Heart left ventricle (tissue), 16 donors: Measurements from ENCODE around the gene DAAM2. TPM values are rescaled to one million over a fixed set of nuclear protein-coding genes. Genes with fewer than 3 reads are reported as not detected.

Experiments used
- ATAC-seq, 4 donors: fragments of 200-7000 bp; cut with Tn5 transposase; one replicate each; pipeline ENCODE4 v1.9.1; 2020 to 2022; ENCODE audit warnings: moderate library complexity in 4 of 4, mild to moderate bottlenecking in 3 of 4, moderate number of reproducible peaks in 1 of 4
- DNase-seq, 5 donors: peaks; one replicate each; pipeline ENCODE4 v3.0.0-alpha.2; 2020
- H3K27ac ChIP-seq, 12 donors: fragments of 200-600 bp; sonication (generic) in 4 of 12; one replicate each; pipeline versions ENCODE4 v1.5.0 to v1.8.0; 2016 to 2022; ENCODE audit warnings: mild to moderate bottlenecking in 2 of 12
- H3K27me3 ChIP-seq, 9 donors: fragments of 200-600 bp; sonication (generic) in 2 of 9; one replicate each; pipeline versions ENCODE4 v1.5.1 to v1.8.0; 2016 to 2022; ENCODE audit warnings: mild to moderate bottlenecking in 3 of 9
- H3K36me3 ChIP-seq, 9 donors: fragments of 200-600 bp; sonication (generic) in 2 of 9; one replicate each; pipeline versions ENCODE4 v1.5.0 to v1.8.0; 2018 to 2022; ENCODE audit warnings: mild to moderate bottlenecking in 2 of 9
- H3K4me1 ChIP-seq, 12 donors: fragments of 200-600 bp; sonication (generic) in 4 of 12; one replicate each; pipeline versions ENCODE4 v1.5.0 to v1.8.0; 2016 to 2022; ENCODE audit warnings: mild to moderate bottlenecking in 3 of 12
- H3K4me3 ChIP-seq, 12 donors: fragments of 200-600 bp; sonication (generic) in 4 of 12; one replicate each; pipeline versions ENCODE4 v1.5.0 to v1.8.0; 2017 to 2022; ENCODE audit warnings: mild to moderate bottlenecking in 9 of 12, moderate library complexity in 4 of 12
- H3K9me3 ChIP-seq, 12 donors: fragments of 200-600 bp; sonication (generic) in 4 of 12; one replicate each; pipeline versions ENCODE4 v1.5.0 to v1.8.0; 2016 to 2022; ENCODE audit warnings: mild to moderate bottlenecking in 1 of 12
- CTCF ChIP-seq, 12 donors: fragments of 200-600 bp; sonication (generic) in 4 of 12; IDR thresholded peaks; one replicate each; pipeline versions ENCODE4 v1.5.0 to v1.8.0; 2018 to 2022; ENCODE audit warnings: antibody characterized with exemption in 12 of 12, mild to moderate bottlenecking in 5 of 12
- POLR2A ChIP-seq, 2 donors: fragments of 450-650 bp; IDR thresholded peaks; one replicate each; pipeline ENCODE4 v1.6.1; 2017; ENCODE audit warnings: antibody characterized with exemption in 2 of 2, mild to moderate bottlenecking in 2 of 2, moderate library complexity in 2 of 2
- WGBS, 4 donors: extraction: QIAGEN DNeasy Blood & Tissue Kit in 2 of 4; methylation state at CpG; one replicate each; pipeline versions ENCODE4 v1.1.5 to v1.1.7; 2013 to 2018; 5-methylcytosine and 5-hydroxymethylcytosine counted together
- intact Hi-C, 10 donors: fragments of 100-400 bp; cut with DNase I; formaldehyde crosslinking; loops; one replicate each; pipeline versions ENCODE4 v1.11.1 to v1.14.2; 2022
- polyA plus RNA-seq, 2 donors: library from polyadenylated mRNA; stranded (reverse); fragments of 200-250 nt; gene quantifications; one replicate each; pipeline ENCODE4 v1.2.3, GENCODE V29; 2013
- total RNA-seq, 9 donors: library from RNA; depleted of rRNA in 2 of 9; stranded (reverse); fragments of >200 nt in 2 of 9; fragmentation: NEBNext Ultra II Directional in 3 of 9; extraction: Animal tissue kit (Norgen Biotek cat#: 25700) in 3 of 9; gene quantifications; one replicate each; pipeline versions ENCODE4 v1.1.0 to v1.2.4, GENCODE V29; 2016 to 2023
- donor health status: ischemic (EF 13 %, LVEDD 7.1; RV severe dilation, severe dysfunction).
- donor health status: healthy with polysubstance abuse.
- donor health status: DM: no; HTN: yes; CAD: no.
- donor health status: DM: no; HTN: no; CAD: no.
- donor health status: ischemic (EF 25% LVEDD 6.9; RV normal size, moderate dysfunction).
- donor health status: ischemic (EF 25% LVEDD 5.7; RV mildly dilated, moderate dysfunction).
- donor health status: healthy.
- donor health status: DM: yes; HTN: yes; CAD: no.
- donor health status: ischemic (EF 35%, LVEDD 5.7; RV mildly dilated, moderate dysfunction).
- donor health status: nonischemic (EF 11% LVEDD 7.7; RV severe dilation, severe dysfunction).
- donor health status: DM: yes; HTN: yes; CAD: no.
- donor health status: PGD.
- donor health status: ischemic (EF 29% LVEDD 5.4; RV normal size, mild dysfunction).
- donor health status: nonischemic (EF 23%, LVEDD 6.1; RV moderate dilation, normal function).

The DAAM2 gene
- total and polyA plus RNA-seq, 11 donors, result 6.4 to 20.9 (median 13.6) TPM

DNA sequence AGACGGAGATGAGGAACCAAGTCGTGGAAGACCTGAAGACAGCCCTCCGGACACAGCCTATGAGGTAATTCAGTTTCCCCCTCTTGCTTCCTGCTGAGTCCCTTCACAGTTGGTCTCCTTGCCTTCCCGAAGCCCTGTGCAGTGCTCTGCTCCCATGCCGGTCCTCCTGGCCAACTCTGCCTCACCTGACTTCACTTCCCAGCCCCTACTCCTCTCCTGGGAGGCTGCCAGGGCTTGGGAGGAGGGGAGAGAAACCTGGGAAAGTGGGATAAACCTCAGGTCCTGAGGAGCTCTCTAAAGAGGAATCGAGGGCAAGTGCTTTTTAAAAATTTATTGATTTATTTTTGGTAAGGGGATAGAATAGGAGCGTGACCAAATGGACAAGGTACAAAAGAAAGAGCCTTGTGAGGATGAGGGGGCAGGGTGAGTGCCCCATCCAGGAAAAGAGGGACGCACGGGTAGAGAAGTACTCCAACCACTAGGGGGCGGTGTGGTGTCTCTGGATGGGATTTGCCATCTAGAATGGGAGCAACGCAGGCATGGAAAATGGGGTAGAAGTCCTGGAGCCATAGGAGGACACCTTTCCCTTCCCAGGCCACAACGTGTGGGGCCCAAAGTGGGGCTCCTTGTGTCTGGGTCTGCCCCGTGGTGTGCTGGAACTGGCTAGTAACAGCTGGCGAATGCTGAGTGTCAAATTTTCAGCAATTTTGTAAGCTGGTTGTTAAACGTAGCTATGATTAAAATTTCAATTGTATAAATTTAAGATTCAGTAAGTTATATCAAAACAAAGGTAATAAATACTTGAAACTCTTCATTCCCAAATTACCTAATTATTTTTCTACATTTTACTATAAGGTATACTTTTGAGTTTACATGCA lies 73.1 kb downstream of the DAAM2 start:
- no peak for TF ChIP-seq POLR2A (IDR thresholded peaks at IDR 0.05)
- TF ChIP-seq CTCF (IDR thresholded peaks at IDR 0.05), result peak; percentile 57 to 87 (median 80)
- peaks cover 0 to 16% (median 0%) of the 10 kb centered on the region in 12 donors for H3K4me1 ChIP-seq
- H3K4me3 ChIP-seq, result no peak overlapping the region
- no peaks in the 10 kb centered on the region for H3K9me3 ChIP-seq
- no peaks in the 10 kb centered on the region for H3K27me3 ChIP-seq
- DNase-seq, result peak; percentile 65 to 76 (median 73)
- H3K36me3 ChIP-seq, result peaks cover 0 to 48% (median 15%) of the 10 kb centered on the region in 9 donors
- 46 to 49% (median 46%) methylated on average over 15 of the region's 15 CpGs for WGBS, 4 donors
- peak in 3 of 4 donors; percentile 51 to 67 (median 60) for ATAC-seq
- intact Hi-C loops, result loop anchor here in 1 of 10 donors (10.0 kb wide), 1 partner anchor 440 kb away; no protein-coding TSS in a partner anchor
- H3K27ac ChIP-seq, result no peak overlapping the region

GRCh38 chr6:39867592-39867991 lies 75.4 kb downstream of the DAAM2 start:
- H3K27ac ChIP-seq, result no peak overlapping the region
- intact Hi-C loops, result loop anchor here in 1 of 10 donors (10.0 kb wide), 1 partner anchor 437 kb away; no protein-coding TSS in a partner anchor
- H3K4me3 ChIP-seq, result no peak overlapping the region
- ATAC-seq (no peak), DNase-seq (no peak)
- H3K36me3 ChIP-seq, result peaks cover 0 to 52% (median 28%) of the 10 kb centered on the region in 9 donors
- peaks cover 0 to 5% (median 0%) of the 10 kb centered on the region in 12 donors for H3K4me1 ChIP-seq
- H3K27me3 ChIP-seq, result no peaks in the 10 kb centered on the region
- WGBS, 4 donors, result 82 to 94% (median 84%) methylated on average over 5 to 6 of the region's 6 CpGs
- H3K9me3 ChIP-seq, result no peaks in the 10 kb centered on the region
- TF ChIP-seq CTCF (IDR thresholded peaks at IDR 0.05) (no peak), POLR2A (IDR thresholded peaks at IDR 0.05) (no peak)

DNA sequence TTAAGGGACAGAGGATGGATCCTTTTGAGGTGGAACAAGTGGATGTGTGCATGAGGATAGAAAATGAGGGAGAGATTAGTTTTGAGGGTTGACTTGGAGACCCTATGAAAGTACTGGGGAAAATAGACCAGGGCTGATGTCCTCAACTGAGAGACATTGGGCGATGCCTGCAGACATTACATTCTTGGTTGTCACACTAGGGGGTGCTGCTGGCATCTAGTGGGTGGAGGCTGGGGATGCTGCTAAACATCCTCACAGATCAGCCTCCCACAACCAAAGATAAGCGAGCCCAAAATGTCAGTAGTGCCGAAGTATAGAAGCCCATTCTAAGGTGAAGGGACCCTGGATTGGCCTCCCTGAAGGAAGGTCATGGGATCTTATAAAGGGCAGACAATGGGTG lies 78.8 kb downstream of the DAAM2 start:
- no peak for TF ChIP-seq POLR2A (IDR thresholded peaks at IDR 0.05)
- no peak for TF ChIP-seq CTCF (IDR thresholded peaks at IDR 0.05)
- Histone ChIP-seq H3K27me3 (no peaks in the 10 kb centered on the region), H3K4me3 (no peak overlapping the region), H3K9me3 (no peaks in the 10 kb centered on the region), H3K4me1 (no peaks in the 10 kb centered on the region), H3K27ac (no peak overlapping the region), H3K36me3 (peaks cover 0 to 83% (median 45%) of the 10 kb centered on the region in 9 donors)
- ATAC-seq, result no peak
- 93 to 100% (median 96%) methylated on average over 3 of the region's 3 CpGs for WGBS, 4 donors
- no peak for DNase-seq
- intact Hi-C loops, result no loop called here

GRCh38 chr6:39873439-39873838 lies 81.3 kb downstream of the DAAM2 start:
- no peaks in the 10 kb centered on the region for H3K9me3 ChIP-seq
- peaks cover 0 to 86% (median 48%) of the 10 kb centered on the region in 9 donors for H3K36me3 ChIP-seq
- intact Hi-C loops, result no loop called here
- TF ChIP-seq CTCF (IDR thresholded peaks at IDR 0.05) (no peak), POLR2A (IDR thresholded peaks at IDR 0.05) (no peak)
- no peaks in the 10 kb centered on the region for H3K4me1 ChIP-seq
- ATAC-seq, result no peak
- WGBS, 4 donors, result 79 to 91% (median 84%) methylated on average over 3 of the region's 3 CpGs
- H3K4me3 ChIP-seq, result no peak overlapping the region
- H3K27ac ChIP-seq, result no peak overlapping the region
- no peaks in the 10 kb centered on the region for H3K27me3 ChIP-seq
- DNase-seq, result no peak
